IMR-90 (cell line): ENCODE data around the gene HPN. TPM values are rescaled to one million over a fixed set of nuclear protein-coding genes. Genes with fewer than 3 reads are reported as not detected.

Experiments
- ATAC-seq: fragments of 200-7000 bp; cut with Tn5 transposase; 2 replicates; pipeline ENCODE4 v1.9.1; 2020; ENCODE audit warnings: low read depth, mild to moderate bottlenecking, moderate library complexity
- BruUV-seq: library from RNA; stranded (reverse); fragments of 400-500 nt; replicated peaks from 2 replicates; lab custom pipeline; 2021; lab: Mats Ljungman, UMichigan
- CTCF ChIA-PET: fragments of 300-600 bp; formaldehyde crosslinking; extraction: SDS; loops from one replicate; lab custom pipeline; 2021; ENCODE audit warnings: antibody characterized with exemption; lab: Yijun Ruan, JAX
- POLR2A ChIA-PET: fragments of 300-600 bp; sonication (Branson Sonifier 250); formaldehyde crosslinking; loops from one replicate; lab custom pipeline; 2022; ENCODE audit warnings: antibody characterized with exemption; ENCODE audit not compliant: unreplicated experiment; lab: Charles Lee
- DNase-seq: peaks from one replicate; pipeline ENCODE4 v3.0.0; 2013
- H2AFZ ChIP-seq: replicated peaks from 2 replicates; pipeline ENCODE3; 2013; ENCODE audit warnings: low read length, mild to moderate bottlenecking; ENCODE audit not compliant: poor library complexity
- H2AK5ac ChIP-seq: 2 replicates; pipeline ENCODE4 v1.6.1; 2013; ENCODE audit warnings: low read depth, low read length, inconsistent platforms
- H2AK9ac ChIP-seq: replicated peaks from 2 replicates; pipeline ENCODE3; 2013; ENCODE audit warnings: mild to moderate bottlenecking, low read depth, low read length, moderate library complexity; ENCODE audit not compliant: poor library complexity
- H2BK120ac ChIP-seq: 2 replicates; pipeline ENCODE4 v1.6.1; 2013; ENCODE audit warnings: low read depth, low read length, inconsistent platforms
- H2BK15ac ChIP-seq: 3 replicates; pipeline ENCODE4 v1.6.1; 2013; ENCODE audit warnings: low read depth, low read length, inconsistent platforms
- H2BK20ac ChIP-seq: 2 replicates; pipeline ENCODE4 v1.6.1; 2013; ENCODE audit warnings: low read depth, mild to moderate bottlenecking, inconsistent platforms, low read length, moderate library complexity
- H2BK5ac ChIP-seq: 2 replicates; pipeline ENCODE4 v1.6.1; 2013; ENCODE audit warnings: mild to moderate bottlenecking, low read depth, low read length, inconsistent platforms; ENCODE audit not compliant: poor library complexity, severe bottlenecking
- H3K14ac ChIP-seq: replicated peaks from 2 replicates; pipeline ENCODE4 v1.6.1; 2013; ENCODE audit warnings: low read depth, low read length, inconsistent platforms
- H3K18ac ChIP-seq: 2 replicates; pipeline ENCODE4 v1.6.1; 2013; ENCODE audit warnings: low read depth, low read length, control low read depth
- H3K23ac ChIP-seq: 2 replicates; pipeline ENCODE4 v1.6.1; 2013; ENCODE audit warnings: low read depth, low read length, inconsistent platforms
- H3K27ac ChIP-seq: 2 replicates; pipeline ENCODE4 v1.5.1; 2013; ENCODE audit warnings: mild to moderate bottlenecking, control low read depth, low read length; ENCODE audit not compliant: insufficient read depth
- H3K27me3 ChIP-seq: 2 replicates; pipeline ENCODE4 v1.6.1; 2013; ENCODE audit warnings: low read length; ENCODE audit not compliant: control insufficient read depth, insufficient read depth
- H3K36me3 ChIP-seq: 2 replicates; pipeline ENCODE4 v1.6.1; 2013; ENCODE audit warnings: low read length, mixed read lengths; ENCODE audit not compliant: control insufficient read depth, insufficient read depth
- H3K4ac ChIP-seq: 2 replicates; pipeline ENCODE4 v1.6.1; 2013; ENCODE audit warnings: low read depth, low read length, inconsistent platforms
- H3K4me1 ChIP-seq: 2 replicates; pipeline ENCODE4 v1.6.1; 2013; ENCODE audit warnings: low read length, mixed read lengths; ENCODE audit not compliant: control insufficient read depth, insufficient read depth
- H3K4me2 ChIP-seq: 2 replicates; pipeline ENCODE4 v1.6.1; 2013; ENCODE audit warnings: low read depth, mild to moderate bottlenecking, control low read depth, low read length, moderate library complexity
- H3K4me3 ChIP-seq: 2 replicates; pipeline ENCODE4 v1.5.1; 2013; ENCODE audit warnings: low read depth, mild to moderate bottlenecking, control low read depth, low read length, moderate library complexity; ENCODE audit not compliant: insufficient read depth
- H3K56ac ChIP-seq: 2 replicates; pipeline ENCODE4 v1.6.1; 2013; ENCODE audit warnings: low read length, inconsistent platforms; ENCODE audit not compliant: insufficient read depth; ENCODE audit errors: extremely low read depth
- H3K79me1 ChIP-seq, 2 experiments: 2 replicates each; pipeline ENCODE4 v1.6.1; 2013; ENCODE audit warnings: low read length in 2 of 2, inconsistent platforms in 1 of 2, low read depth in 1 of 2
- H3K9ac ChIP-seq: 2 replicates; pipeline ENCODE4 v1.6.1; 2013; ENCODE audit warnings: low read depth, low read length, control low read depth
- H3K9me1 ChIP-seq: 2 replicates; pipeline ENCODE4 v1.6.1; 2013; ENCODE audit warnings: low read length, inconsistent platforms; ENCODE audit not compliant: insufficient read depth
- H3K9me3 ChIP-seq: 2 replicates; pipeline ENCODE4 v1.6.1; 2013; ENCODE audit warnings: low read length; ENCODE audit not compliant: control insufficient read depth, insufficient read depth
- H4K20me1 ChIP-seq: 2 replicates; pipeline ENCODE4 v1.6.1; 2013; ENCODE audit warnings: low read length, inconsistent platforms; ENCODE audit not compliant: insufficient read depth
- H4K5ac ChIP-seq: 2 replicates; pipeline ENCODE4 v1.6.1; 2013; ENCODE audit warnings: mild to moderate bottlenecking, low read depth, low read length, control low read depth
- H4K8ac ChIP-seq, 2 experiments: 2 replicates each; pipeline ENCODE4 v1.6.1; 2013; ENCODE audit warnings: low read depth in 2 of 2, low read length in 2 of 2, control low read depth in 1 of 2, inconsistent platforms in 1 of 2
- H4K91ac ChIP-seq: 2 replicates; pipeline ENCODE4 v1.6.1; 2013; ENCODE audit warnings: low read depth, low read length, inconsistent platforms; ENCODE audit not compliant: insufficient read depth
- BHLHE40 ChIP-seq: fragments of 150-350 bp; IDR thresholded peaks from 2 replicates; pipeline ENCODE4 v1.6.1; 2016; ENCODE audit warnings: mild to moderate bottlenecking, low read depth, low read length
- MAFK ChIP-seq: IDR thresholded peaks from 2 replicates; pipeline ENCODE4 v1.6.1; 2012; ENCODE audit warnings: low read depth, low read length, improper control_type of control experiment
- MXI1 ChIP-seq: IDR thresholded peaks from 2 replicates; pipeline ENCODE4 v1.6.1; 2012; ENCODE audit warnings: low read depth, mild to moderate bottlenecking, low read length, moderate library complexity, borderline replicate concordance
- RAD21 ChIP-seq: IDR thresholded peaks from 2 replicates; pipeline ENCODE4 v1.6.1; 2012; ENCODE audit warnings: low read length, improper control_type of control experiment
- SMC3 ChIP-seq: fragments of 150-350 bp; IDR thresholded peaks from 2 replicates; pipeline ENCODE4 v1.6.1; 2016; ENCODE audit warnings: low read depth, mild to moderate bottlenecking, antibody characterized with exemption, low read length, moderate library complexity
- WGBS, 2 experiments: methylation state at CpG; one replicate each; pipeline versions ENCODE4 v1.1.5 to v1.1.7; 2013; ENCODE audit warnings: missing lambda C conversion rate in 2 of 2; ENCODE audit not compliant: insufficient read length in 1 of 2; ENCODE audit errors: extremely low coverage in 2 of 2; 5-methylcytosine and 5-hydroxymethylcytosine counted together
- dilution Hi-C: fragments of 300-500 bp; cut with HindIII; formaldehyde crosslinking; loops from one replicate; pipeline ENCODE4 v1.14.3; 2018; ENCODE audit warnings: low sequenced_read_pairs; ENCODE audit not compliant: unreplicated experiment
- in situ Hi-C: fragments of 300-500 bp; cut with MboI; formaldehyde crosslinking; loops from 3 replicates; pipeline ENCODE4 v1.14.3; 2019; ENCODE audit warnings: low sequenced_read_pairs, inconsistent platforms, mixed read lengths
- intact Hi-C: fragments of 100-400 bp; cut with micrococcal nuclease; formaldehyde crosslinking; loops from 2 replicates; pipeline ENCODE4 v1.10.0; 2022
- polyA plus RNA-seq, 3 experiments: library from polyadenylated mRNA; depleted of rRNA; stranded (reverse); fragments of >200 nt; gene quantifications; 2 replicates each; pipeline ENCODE4 v1.2.3, GENCODE V29; 2012; ENCODE audit warnings: low replicate concordance in 1 of 3
- total RNA-seq: library from RNA; depleted of rRNA; stranded (reverse); fragments of >200 nt; gene quantifications from 2 replicates; pipeline ENCODE4 v1.2.3, GENCODE V29; 2012

Gene HPN
- total and polyA plus RNA-seq, 2 of the 4 experiments (the other 2 are of a cell fraction) = not detected

GRCh38 chr19:34994643-34995541 is 46.6 kb upstream of the HPN start:
- no peak overlapping the region for H3K9ac ChIP-seq
- no peak overlapping the region for H3K14ac ChIP-seq
- ChIA-PET POLR2A (no interaction called here), CTCF (no interaction called here)
- H2AK9ac ChIP-seq = no peak overlapping the region
- no peaks in the 10 kb centered on the region for H3K36me3 ChIP-seq
- H3K27ac ChIP-seq = no peak overlapping the region
- intact Hi-C loops (no loop called here), in situ Hi-C loops (no loop called here), dilution Hi-C loops (no loop called here)
- ATAC-seq = no peak
- H3K9me3 ChIP-seq = peaks cover 2% of the 10 kb centered on the region; the same call in 1 of the 2 replicates
- no peak overlapping the region for H4K5ac ChIP-seq
- no peak overlapping the region for H4K91ac ChIP-seq
- no peak overlapping the region for H3K56ac ChIP-seq
- DNase-seq = no peak
- no peak overlapping the region for H2AFZ ChIP-seq
- H2BK15ac ChIP-seq = no peak overlapping the region
- no peak overlapping the region for H3K4me2 ChIP-seq
- H3K4me1 ChIP-seq = peaks cover 3% of the 10 kb centered on the region; the same call in 1 of the 2 replicates
- WGBS, 2 experiments = 80% methylated on average over 1 of the region's 17 CpGs; no CpG with 5 or more reads in 1 of the 2 experiments
- no peak overlapping the region for H2BK5ac ChIP-seq
- no peak overlapping the region for H3K4me3 ChIP-seq
- H3K9me1 ChIP-seq = peaks cover 5% of the 10 kb centered on the region; the same call in 1 of the 2 replicates
- no peak for TF ChIP-seq MXI1
- TF ChIP-seq BHLHE40 = no peak
- no peak for TF ChIP-seq RAD21
- TF ChIP-seq SMC3 = no peak
- TF ChIP-seq MAFK = no peak
- H3K79me1 ChIP-seq = peaks cover 0 to 9% of the 10 kb centered on the region in 2 experiments; a peak in 1 of 4 replicates
- H2AK5ac ChIP-seq = no peak overlapping the region
- BruUV-seq = no TSS peak
- peaks cover 2% of the 10 kb centered on the region for H3K27me3 ChIP-seq
- H3K18ac ChIP-seq = no peak overlapping the region
- no peak overlapping the region for H4K8ac ChIP-seq
- H2BK120ac ChIP-seq = no peak overlapping the region
- H3K23ac ChIP-seq = no peak overlapping the region
- no peak overlapping the region for H2BK20ac ChIP-seq
- H4K20me1 ChIP-seq = no peaks in the 10 kb centered on the region
- no peak overlapping the region for H3K4ac ChIP-seq
